ENCODE measurements around the gene RAD50.
"Not testable (repeated sequence)": the region's sequence is repeated elsewhere in the genome, so short reads cannot be mapped to it uniquely, and the experiment has no call there.

The RAD50 gene

DNA sequence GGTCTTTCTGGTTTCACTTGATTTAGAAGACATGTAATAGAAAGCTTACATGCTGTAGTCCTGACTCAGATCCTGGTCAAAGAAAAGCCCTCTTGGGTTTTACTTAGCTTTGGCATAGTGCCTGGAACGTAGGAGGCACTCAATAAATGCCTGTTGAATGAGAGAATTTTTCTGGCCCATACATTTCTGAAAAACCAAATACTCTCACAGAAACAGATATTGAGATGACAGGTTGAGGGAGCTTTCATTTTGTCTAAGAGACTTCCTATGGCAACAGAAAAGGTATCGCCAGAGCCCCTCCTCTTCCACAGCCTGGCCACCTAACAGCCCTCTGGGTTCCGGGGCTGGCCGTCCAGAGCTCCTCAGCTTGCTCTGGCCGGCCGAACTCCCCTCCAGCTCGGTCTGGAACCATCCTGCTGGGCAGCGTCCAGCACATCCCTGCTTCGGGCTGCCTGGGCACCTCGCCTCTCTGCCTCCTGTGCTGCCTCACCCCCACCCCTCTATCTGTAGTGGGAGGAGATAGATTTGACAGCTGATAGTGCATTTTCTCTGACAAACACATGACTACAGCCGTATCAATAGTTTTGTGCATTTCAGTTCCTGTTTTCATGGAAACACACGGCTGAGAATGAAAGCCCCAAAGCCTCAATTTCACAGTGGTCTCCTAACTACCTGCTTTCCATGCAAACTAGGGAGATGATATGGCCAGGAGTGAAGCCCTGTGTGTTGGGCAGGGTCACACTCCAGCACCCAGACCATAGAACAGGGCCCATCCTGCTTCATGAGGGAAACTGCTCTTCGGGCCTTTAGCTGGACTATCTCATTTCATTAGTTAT, 118.1 kb downstream of the RAD50 start:
- DNase-seq (ENCODE audit: low read depth, low spot score), result peak; percentile 46

DNA sequence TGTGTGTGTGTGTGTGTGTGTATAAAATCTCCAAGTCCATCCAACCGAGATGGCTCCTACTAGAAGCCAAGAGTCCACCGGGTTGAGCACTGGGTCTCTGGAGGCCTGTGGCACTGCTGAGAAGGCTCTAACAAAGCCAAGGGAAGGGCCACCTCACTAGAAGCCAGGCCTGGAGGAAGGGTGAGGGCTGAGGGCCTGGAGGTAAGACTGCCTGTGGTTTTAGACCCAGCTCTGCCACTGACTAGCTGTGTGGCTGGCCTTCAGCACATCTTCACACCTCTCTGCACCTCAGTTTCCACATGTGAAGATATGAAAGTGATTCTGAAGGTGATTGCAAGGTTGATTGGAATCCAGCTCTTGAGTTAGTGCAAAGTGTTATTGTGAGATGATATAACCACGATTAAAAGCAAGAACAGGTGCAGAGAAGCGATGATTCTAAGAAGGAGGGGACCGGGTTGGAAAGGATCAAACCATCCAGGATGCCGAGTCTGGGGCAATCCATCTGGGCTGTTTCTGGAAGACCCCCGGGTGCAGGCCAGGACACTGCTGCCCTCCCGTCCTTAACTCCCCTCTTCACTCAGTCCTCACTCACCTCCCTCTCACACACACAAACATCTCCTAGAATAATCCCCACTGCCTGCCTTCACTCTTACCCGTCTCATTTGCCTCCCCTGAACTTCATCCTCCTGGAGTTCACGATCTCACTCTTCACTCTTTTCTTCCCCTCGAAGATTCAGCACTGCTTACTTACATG, 119.3 kb downstream of the RAD50 start:
- DNase-seq (ENCODE audit: low read depth, low spot score), result no peak

DNA sequence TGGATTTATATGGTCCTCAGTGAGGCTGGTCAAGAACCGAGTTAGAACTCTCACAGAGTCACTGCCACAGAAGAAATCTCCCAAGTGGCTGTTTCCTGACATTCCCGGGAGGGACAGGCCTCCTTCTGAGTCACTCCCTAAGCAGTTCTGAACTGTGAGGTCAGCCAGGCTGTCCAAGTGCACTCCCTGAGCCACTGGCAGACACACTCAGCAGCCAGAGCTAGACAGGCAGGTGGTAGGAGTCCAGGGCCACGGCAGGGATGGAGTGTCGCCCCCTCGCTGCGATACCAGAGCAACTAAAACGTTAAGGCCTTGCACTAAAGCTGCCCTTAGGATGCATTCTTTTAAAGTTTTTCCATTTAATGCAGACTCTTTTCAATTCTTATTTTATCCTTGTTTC, 120.4 kb downstream of the RAD50 start:
- no peak for DNase-seq (ENCODE audit: low read depth, low spot score)

DNA sequence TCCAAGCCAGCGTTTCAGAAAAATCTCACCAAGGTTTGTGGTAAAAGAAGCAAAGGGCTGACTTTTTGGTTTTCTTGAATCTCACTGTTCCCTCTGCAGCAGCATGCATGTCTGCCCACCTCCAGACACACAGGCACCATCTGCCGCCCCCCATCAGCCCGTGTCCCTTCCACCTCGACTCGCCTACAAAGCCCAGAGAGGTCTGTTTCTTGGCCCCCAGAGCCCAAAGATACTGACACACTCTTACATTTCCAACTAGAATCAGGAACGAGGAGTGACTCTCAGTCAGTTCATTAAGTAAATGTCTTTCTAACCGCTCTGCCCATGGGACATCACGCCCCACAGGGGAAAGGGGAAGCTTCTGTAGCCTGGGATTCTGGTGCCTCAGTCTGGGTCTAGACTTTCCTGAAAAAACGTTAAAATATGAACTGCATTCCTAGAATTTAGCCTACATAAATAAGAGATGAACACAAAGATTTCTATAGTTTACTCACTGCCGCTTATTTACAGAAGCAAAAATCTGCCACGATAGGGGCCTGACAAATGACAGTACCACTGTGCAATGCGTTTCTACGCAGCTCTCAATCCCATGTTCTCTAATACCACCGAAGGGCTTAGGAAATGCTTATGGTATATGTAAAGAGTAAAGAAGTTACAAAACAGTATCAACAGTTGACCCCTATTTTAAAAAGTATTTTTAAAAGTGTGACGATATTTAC, 121.1 kb downstream of the RAD50 start:
- no peak for DNase-seq (ENCODE audit: low read depth, low spot score)

GRCh38 chr5:132678735-132679134, 122.0 kb downstream of the RAD50 start:
- DNase-seq (ENCODE audit: low read depth, low spot score), result no peak

DNA sequence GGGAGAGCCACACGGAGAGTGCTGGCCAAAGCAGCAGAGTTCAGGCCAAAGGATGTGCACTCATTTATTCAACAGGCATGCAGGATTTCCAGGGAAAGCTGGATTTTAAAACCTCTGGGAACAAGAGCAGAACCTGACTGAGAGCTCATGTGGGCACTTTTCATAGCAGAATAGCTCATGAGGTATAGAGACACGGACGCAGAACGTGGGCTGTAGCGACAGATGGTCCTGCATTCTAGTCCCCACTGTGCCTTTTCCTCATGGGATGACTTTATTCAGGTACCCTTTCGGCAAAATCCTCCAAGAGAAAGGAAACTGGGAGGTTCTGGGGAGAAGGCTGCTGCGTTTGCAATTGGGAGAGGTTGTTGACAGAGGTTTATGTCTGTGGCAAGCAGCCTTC, 122.4 kb downstream of the RAD50 start:
- no peak for DNase-seq (ENCODE audit: low read depth, low spot score)

DNA sequence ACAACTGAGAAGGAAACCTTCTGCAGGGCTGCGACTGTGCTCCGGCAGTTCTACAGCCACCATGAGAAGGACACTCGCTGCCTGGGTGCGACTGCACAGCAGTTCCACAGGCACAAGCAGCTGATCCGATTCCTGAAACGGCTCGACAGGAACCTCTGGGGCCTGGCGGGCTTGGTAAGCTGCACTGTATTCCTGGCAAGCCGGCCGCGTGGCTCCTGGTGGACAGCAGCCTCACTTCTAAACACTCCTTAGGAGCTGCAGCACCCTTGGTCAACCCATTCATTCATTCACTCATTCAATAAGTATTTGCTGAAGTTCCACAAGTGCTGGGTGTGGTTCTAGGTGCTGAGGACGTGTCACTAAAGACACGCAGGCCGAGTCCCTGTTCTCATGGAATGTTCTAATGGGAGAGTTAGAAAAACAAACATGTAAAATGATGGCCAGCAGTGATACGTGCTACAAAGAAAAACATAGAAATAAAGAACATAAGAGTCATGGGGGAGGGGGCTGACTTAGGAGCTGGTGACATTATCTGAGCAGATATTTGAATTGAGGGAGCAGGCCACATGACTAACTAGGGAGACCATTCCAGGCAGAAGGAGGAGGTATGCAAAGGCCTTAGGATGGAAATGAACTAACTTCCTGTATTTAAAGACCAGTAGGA, 123.1 kb downstream of the RAD50 start:
- no peak for DNase-seq (ENCODE audit: low read depth, low spot score)

DNA sequence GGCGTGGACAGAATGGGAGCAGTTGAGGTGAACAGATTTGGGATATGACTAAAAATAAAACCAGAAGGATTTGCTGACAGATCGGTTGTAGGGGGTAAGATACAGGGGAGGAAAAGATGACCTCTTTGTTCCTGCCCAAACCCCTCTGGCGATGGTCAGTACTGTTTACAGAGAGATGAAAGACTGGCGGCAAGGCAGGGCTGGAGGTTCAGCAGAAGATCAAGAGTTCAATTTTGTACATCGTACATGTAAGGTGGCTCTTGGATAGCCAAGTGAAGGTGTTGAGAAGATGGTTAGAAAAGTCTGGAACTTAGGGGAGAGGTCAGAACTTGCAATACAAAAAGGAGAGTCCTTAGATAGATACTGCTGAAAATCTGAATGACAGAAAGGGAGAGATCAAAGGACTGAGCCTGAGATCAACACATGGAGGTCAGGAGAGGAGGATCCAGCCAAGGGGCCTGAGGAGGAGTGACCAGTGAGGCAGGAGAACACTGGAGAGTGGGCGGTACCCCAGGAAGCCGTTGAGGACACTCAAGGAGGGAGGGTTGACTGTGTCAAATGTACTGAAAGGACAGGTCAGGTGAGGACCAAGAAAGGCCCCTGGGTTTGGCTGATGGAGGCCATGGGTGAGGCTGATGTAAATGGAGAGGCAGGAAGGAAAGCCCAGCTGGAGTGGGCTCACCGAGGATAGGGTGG, 124.2 kb downstream of the RAD50 start:
- no peak for DNase-seq (ENCODE audit: low read depth, low spot score)

- DNase-seq (ENCODE audit: low read depth, low spot score), result no peak
Observed at GRCh38 chr5:132681476-132681831, 124.7 kb downstream of the RAD50 start.

DNA sequence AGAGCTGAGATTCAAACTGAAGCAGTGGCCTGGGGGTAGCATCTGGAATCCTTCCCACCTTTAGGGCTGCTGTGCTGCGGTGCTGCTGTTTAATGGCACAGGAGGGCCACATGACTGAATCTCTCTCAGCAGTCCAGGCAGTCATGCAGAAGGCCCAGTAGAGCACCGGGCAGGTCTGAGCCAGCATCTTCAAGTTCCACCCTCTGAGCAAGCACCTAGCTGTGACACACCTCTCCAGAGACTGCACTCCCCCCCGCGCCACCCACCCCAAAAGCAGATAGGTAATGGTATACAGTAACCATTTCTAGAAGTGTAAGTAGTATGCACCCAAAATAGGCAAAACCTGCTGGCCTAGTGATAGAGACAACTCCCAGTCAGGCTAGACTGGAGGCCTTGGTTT, 125.2 kb downstream of the RAD50 start:
- DNase-seq (ENCODE audit: low read depth, low spot score), result no peak

DNA sequence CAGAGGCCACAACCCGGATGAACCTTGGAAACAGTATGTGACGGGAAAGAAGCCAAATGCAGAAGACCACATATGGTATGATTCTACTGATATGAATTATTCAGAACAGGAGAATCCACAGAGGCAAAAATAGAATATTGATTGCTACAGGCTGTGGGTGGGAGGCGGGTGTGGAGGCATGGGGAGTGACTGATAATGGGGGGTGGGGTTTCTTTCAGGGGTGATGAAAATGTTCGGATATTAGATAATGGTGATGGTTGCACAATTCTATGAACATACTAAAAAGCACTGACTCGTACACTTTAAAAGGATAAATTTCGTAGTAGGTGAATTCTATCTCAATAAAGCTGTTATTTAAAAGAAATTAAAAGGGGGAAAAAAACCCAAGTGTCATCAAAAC, 127.7 kb downstream of the RAD50 start:
- DNase-seq (ENCODE audit: low read depth, low spot score), result no peak

DNA sequence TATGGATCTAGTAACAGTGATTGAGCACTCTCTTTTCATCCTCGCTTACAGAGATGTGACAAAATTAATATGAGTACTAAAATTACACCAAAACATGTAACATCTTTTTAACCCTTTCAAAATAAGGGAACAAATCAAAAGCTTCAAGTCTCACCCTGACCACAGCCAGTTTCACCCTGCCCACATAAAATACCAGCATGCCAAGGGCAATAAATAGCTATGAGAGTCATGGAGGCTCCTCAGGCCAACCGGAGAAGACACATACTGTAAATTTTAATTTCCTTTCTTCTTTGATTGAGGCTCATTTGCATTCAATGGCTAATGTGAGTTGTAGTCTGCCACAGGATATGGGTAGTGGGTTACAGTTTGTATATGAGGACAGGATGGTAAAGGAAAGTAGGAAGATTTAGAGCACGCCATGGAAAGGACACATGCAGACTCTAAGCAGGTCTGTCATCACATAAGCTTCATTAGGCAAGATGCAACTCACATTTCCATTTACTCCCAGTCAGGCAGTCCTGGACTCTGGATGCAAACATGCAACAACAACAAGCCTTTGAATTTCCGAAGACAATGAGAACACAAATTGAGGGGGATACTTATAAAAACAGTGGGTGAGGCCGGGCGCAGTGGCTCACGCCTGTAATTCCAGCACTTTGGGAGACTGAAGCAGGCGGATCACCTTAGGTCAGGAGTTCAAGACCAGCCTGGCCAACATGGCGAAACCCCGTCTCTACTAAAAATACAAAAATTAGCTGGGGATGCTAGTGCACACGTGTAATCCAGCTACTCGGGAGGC, 128.3 kb downstream of the RAD50 start:
- no peak for DNase-seq (ENCODE audit: low read depth, low spot score)

- DNase-seq (ENCODE audit: low read depth, low spot score), result no peak
Observed at GRCh38 chr5:132686193-132686592, 129.4 kb downstream of the RAD50 start.

DNA sequence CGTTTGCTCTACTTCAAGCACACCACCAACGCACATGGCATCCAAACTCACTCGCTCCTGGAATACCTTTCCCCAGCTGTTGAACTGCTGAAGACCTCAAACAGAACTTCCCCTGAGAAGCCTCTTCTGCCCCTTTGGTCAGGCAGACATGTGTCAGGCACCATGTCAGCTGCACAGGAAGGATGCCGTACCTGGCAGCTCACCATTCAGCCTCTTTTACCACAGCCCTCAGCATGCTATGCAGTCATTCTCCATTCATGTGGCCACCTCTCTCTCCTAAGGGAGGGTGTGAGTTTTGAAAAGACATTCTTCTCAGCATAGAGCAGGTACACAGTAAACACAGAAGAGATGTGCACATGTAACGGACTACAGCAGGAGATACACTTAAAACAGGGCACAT, 131.2 kb downstream of the RAD50 start:
- DNase-seq (ENCODE audit: low read depth, low spot score), result no peak

GRCh38 chr5:132688536-132689339, 132.0 kb downstream of the RAD50 start:
- DNase-seq (ENCODE audit: low read depth, low spot score), result no peak

DNA sequence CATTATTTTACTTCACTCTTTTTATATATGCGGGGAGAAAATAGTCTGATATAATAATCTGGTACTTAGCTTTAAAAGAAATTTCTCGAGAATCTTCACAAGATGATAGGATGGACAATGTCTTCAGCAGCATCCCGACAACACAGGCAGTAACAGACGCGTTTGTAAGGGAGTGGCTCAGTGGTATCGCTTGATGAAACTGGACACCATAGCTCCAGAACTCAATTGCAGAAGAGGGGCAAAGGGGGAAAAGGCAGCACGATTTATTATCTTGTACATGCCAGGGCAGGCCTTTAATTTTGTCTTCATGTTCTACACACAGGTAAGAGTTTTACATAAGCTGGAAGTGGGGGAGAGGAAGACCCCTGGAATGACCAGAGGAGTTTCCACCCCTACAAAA, 132.7 kb downstream of the RAD50 start:
- DNase-seq (ENCODE audit: low read depth, low spot score), result no peak

DNA sequence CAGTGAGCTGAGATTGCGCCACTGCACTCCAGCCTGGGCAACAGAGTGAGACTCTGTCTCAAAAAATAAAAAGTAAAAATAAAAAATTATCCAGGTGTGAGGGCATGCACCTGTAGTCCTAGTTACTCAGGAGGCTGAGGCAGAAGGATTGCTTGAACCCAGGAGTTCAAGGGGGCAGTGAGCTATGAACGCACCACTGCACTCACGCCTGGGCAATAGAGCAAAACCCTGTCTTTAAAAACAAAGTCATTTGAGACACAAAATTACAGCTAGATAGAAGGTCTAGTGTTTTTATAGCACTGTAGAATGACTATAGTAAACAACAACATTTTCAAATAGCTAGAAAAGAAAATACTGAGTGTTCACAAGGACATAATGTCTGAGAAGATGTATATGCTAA, 133.4 kb downstream of the RAD50 start:
- DNase-seq (ENCODE audit: low read depth, low spot score), result no peak

GRCh38 chr5:132691755-132692631, 135.2 kb downstream of the RAD50 start:
- not testable (repeated sequence) for DNase-seq (ENCODE audit: low read depth, low spot score)

GRCh38 chr5:132692632-132692967, 135.8 kb downstream of the RAD50 start:
- DNase-seq (ENCODE audit: low read depth, low spot score), result no peak

Data from brain pericyte (primary cell).